Tibial artery (tissue), 4 donors: Measurements from ENCODE around the gene MEDAG.
A peak's percentile ranks its signal among the peaks of the same experiment; 100 is the strongest.

Experiments used
- DNase-seq, 2 donors: peaks; one replicate each; pipeline ENCODE4 v3.0.0-alpha.2; 2019
- H3K27ac ChIP-seq, 2 donors: fragments of 200-600 bp; sonication (generic) in 1 of 2; 1 replicate in 1 of 2; 2 replicates in 1 of 2; pipeline ENCODE4 v1.5.1; 2018 to 2019; ENCODE audit warnings: mild to moderate bottlenecking in 1 of 2
- H3K27me3 ChIP-seq, 2 donors: fragments of 200-600 bp; sonication (generic) in 1 of 2; one replicate each; pipeline versions ENCODE4 v1.5.1 to v1.6.0; 2016 to 2019
- H3K36me3 ChIP-seq, 3 donors: fragments of 200-600 bp; sonication (generic) in 2 of 3; one replicate each; pipeline ENCODE4 v1.5.1; 2016 to 2019; ENCODE audit warnings: mild to moderate bottlenecking in 2 of 3
- H3K4me1 ChIP-seq, 4 donors: fragments of 200-600 bp; sonication (generic) in 2 of 4; 1 replicate in 3 of 4; 2 replicates in 1 of 4; pipeline ENCODE4 v1.5.1; 2016 to 2019
- H3K4me3 ChIP-seq, 2 donors: fragments of 200-600 bp; sonication (generic) in 1 of 2; 1 replicate in 1 of 2; 2 replicates in 1 of 2; pipeline ENCODE4 v1.5.1; 2018 to 2019; ENCODE audit warnings: mild to moderate bottlenecking in 2 of 2
- H3K9me3 ChIP-seq, 3 donors: fragments of 200-600 bp; sonication (generic) in 1 of 3; one replicate each; pipeline ENCODE4 v1.5.1; 2016 to 2019
- intact Hi-C: fragments of 100-400 bp; cut with DNase I; formaldehyde crosslinking; loops from one replicate; pipeline ENCODE4 v1.15.0; 2023; ENCODE audit warnings: low total_unique reads
- TF ChIP-seq, protein P1 (sequence below), 2 experiments: fragments of 200-600 bp in 1 of 2; fragments of 450-650 bp in 1 of 2; IDR thresholded peaks; one replicate each; pipeline ENCODE4 v1.5.1; 2017 to 2019; ENCODE audit warnings: antibody characterized with exemption in 2 of 2, mild to moderate bottlenecking in 1 of 2, moderate library complexity in 1 of 2

Gene MEDAG

DNA sequence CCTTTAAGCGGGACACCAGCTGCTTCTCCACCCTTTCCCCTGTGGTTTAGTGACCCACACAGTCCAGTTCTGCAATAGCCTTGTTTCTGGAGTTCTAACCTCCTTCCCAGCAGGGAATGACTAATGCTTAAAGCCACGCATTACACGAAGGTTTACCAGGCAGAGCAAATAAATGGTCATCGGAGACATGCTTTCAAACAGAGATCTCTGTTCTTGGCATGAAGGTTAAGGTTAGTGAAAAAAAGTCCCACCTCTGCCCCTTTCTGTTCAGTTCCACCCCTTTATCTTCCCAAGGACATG, 25.3 kb upstream of the MEDAG start:
- H3K36me3 ChIP-seq, result no peaks in the 10 kb centered on the region
- peaks cover 0 to 66% (median 37%) of the 10 kb centered on the region in 4 donors for H3K4me1 ChIP-seq
- DNase-seq, result peak; percentile 70 to 85
- intact Hi-C loops, result loop anchor here (2.0 kb wide), 1 partner anchor 14 kb away; no protein-coding TSS in a partner anchor
- peak overlapping the region; percentile 92 to 93 for H3K27ac ChIP-seq
- H3K4me3 ChIP-seq, result no peak overlapping the region
- no peaks in the 10 kb centered on the region for H3K9me3 ChIP-seq
- no peaks in the 10 kb centered on the region for H3K27me3 ChIP-seq
- TF ChIP-seq, protein P1, sequence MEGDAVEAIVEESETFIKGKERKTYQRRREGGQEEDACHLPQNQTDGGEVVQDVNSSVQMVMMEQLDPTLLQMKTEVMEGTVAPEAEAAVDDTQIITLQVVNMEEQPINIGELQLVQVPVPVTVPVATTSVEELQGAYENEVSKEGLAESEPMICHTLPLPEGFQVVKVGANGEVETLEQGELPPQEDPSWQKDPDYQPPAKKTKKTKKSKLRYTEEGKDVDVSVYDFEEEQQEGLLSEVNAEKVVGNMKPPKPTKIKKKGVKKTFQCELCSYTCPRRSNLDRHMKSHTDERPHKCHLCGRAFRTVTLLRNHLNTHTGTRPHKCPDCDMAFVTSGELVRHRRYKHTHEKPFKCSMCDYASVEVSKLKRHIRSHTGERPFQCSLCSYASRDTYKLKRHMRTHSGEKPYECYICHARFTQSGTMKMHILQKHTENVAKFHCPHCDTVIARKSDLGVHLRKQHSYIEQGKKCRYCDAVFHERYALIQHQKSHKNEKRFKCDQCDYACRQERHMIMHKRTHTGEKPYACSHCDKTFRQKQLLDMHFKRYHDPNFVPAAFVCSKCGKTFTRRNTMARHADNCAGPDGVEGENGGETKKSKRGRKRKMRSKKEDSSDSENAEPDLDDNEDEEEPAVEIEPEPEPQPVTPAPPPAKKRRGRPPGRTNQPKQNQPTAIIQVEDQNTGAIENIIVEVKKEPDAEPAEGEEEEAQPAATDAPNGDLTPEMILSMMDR (IDR thresholded peaks at IDR 0.05), result no peak

DNA sequence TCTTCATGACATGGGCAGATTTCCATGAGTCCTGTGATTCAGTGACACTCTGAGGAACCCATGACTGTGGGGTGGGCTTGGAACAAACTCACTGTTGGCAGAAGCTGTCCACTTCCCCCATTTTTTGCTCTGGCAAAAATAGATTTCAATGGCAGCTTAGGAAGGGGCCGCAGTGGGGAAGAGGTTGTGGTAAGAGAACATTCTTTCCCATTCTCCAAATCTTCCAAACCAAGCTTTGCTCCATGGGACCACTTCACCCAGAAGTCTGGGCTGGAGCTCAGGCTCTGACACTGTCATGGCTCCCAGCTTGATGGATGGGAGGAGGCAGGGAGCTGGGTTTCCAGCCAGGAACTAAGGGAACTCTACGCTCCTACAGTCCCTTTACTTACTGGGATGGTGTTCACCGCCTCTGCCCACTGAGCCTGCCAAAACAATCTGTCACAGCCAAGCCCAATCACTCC, 24.9 kb upstream of the MEDAG start:
- Histone ChIP-seq H3K9me3 (no peaks in the 10 kb centered on the region), H3K4me1 (peaks cover 0 to 63% (median 37%) of the 10 kb centered on the region in 4 donors), H3K36me3 (no peaks in the 10 kb centered on the region), H3K27me3 (no peaks in the 10 kb centered on the region), H3K4me3 (no peak overlapping the region), H3K27ac (peak overlapping the region; percentile 92 to 93)
- DNase-seq, result peak; percentile 80 to 93
- TF ChIP-seq, protein P1 (IDR thresholded peaks at IDR 0.05), result no peak
- intact Hi-C loops, result loop anchor here (2.0 kb wide), 1 partner anchor 14 kb away; no protein-coding TSS in a partner anchor

DNA sequence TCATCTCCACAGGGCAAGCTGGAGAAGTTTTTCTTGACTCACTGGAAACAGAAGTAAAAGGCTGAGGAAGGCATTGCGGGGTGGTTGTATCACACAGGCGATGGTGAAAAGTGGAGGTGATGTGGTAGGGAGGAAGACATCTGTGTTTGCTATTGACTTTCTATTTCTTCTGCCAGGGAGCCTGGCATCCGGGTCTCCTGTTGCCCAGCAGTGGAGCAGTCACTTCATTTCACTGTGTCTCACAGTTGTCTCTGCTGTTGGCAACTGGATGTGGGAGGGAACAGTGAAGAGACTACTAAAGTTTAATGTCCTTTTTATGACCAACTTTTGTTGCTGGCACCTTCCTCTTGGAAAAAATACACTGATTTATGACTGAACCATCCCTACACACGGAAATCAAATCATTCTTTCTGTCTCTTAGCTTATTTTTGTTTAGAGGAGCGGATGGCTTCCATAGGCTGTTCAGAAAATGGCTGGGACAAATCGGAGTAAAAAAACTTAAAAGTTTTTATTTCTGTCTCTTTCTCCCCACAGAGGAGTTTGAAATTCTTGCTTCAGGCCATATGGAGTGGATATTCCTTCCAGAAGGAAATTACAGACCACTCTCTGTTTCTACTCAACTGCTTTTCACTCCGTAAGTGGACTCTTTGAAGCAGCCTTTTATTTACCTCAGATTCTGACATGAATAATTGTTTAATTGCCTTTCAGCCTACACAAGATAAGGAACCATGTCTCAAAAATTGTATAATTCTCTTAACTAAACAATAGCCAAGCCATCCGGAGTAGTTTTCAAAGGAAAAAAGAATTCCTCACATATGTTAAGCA, 23.8 kb upstream of the MEDAG start:
- H3K9me3 ChIP-seq, result no peaks in the 10 kb centered on the region
- TF ChIP-seq, protein P1 (IDR thresholded peaks at IDR 0.05), result no peak
- H3K4me1 ChIP-seq, result peaks cover 0 to 53% (median 35%) of the 10 kb centered on the region in 4 donors
- no peaks in the 10 kb centered on the region for H3K36me3 ChIP-seq
- H3K4me3 ChIP-seq, result no peak overlapping the region
- no peaks in the 10 kb centered on the region for H3K27me3 ChIP-seq
- DNase-seq, result no peak
- peak overlapping the region; percentile 92 to 93 for H3K27ac ChIP-seq
- intact Hi-C loops, result no loop called here

DNA sequence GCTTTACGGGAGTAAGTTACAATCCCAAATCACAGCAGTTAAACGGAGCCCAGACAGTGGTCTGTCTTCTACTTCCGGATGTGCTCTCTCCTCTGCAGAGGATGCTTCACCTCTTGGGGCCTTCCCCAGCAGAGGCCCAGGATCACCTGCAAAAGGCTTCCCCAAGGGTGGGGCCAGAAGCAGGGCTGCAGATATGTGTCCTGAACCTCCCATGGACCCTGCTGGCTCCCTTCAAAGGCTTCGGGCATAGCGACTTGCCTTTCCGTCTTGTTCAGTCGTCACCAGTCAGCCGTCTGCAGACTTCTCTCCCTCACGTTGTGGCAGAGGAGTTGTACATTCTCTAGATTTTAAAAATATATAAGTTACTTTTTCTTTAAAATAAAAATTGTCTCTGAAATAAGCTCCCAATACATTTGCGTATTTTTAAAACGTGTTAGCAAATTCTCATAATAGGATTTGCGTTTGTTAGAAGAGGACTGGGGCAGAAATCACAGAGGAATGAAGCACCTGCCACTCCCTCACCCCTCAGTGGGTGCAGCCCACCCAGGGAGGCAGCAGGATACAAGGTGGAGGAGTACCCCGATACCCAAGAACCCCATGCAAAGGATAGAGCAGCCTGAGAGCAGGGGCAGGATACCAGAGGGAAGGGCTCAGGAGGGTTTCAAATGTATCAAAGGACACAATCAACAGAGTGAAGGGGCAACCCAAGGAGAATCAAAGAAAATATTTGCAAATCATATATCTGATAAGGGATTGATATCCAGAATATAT, 22.9 kb upstream of the MEDAG start:
- DNase-seq, result no peak
- Histone ChIP-seq H3K4me3 (no peak overlapping the region), H3K27ac (peak overlapping the region in 1 of 2 donors; percentile 93), H3K9me3 (no peaks in the 10 kb centered on the region), H3K36me3 (no peaks in the 10 kb centered on the region), H3K4me1 (peaks cover 0 to 43% (median 28%) of the 10 kb centered on the region in 4 donors), H3K27me3 (no peaks in the 10 kb centered on the region)
- intact Hi-C loops, result no loop called here
- TF ChIP-seq, protein P1 (IDR thresholded peaks at IDR 0.05), result no peak

DNA sequence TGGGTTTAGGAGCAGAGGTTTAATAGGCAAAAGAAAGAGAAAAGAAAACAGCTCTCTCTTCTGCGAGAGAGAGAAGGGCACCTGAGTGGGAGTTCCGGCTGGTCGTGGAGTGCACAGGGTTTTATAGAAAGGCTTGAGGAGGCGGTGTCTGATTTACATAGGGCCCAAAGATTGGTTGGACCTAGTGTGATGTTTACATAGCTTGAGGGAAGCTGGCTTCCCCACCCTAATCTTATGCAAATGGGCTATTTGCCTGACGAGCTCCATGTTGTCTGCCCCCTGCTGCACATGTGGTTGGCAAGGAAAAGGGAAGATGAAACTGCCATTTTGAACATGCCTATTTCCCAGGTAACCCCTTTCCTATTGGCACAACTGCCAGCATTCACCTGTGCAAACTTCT, 21.5 kb upstream of the MEDAG start:
- intact Hi-C loops, result no loop called here
- Histone ChIP-seq H3K4me3 (no peak overlapping the region), H3K4me1 (peaks cover 0 to 30% (median 24%) of the 10 kb centered on the region in 4 donors), H3K9me3 (no peaks in the 10 kb centered on the region), H3K27me3 (no peaks in the 10 kb centered on the region), H3K27ac (no peak overlapping the region), H3K36me3 (no peaks in the 10 kb centered on the region)
- DNase-seq, result no peak
- TF ChIP-seq, protein P1 (IDR thresholded peaks at IDR 0.05), result no peak
